NOMO-1 treated with DMSO at 0.1 percent for 48 hours (cell line): ENCODE data around the gene LAMB1.

Experiments used
- DNase-seq: peaks from one replicate; lab custom pipeline; 2025; ENCODE audit not compliant: unreplicated experiment; lab: John Stamatoyannopoulos, UW

The LAMB1 gene

GRCh38 chr7:108018668-108019067 lies 15.7 kb upstream of the LAMB1 start:
- no peak for DNase-seq

GRCh38 chr7:108017776-108018151 lies 14.8 kb upstream of the LAMB1 start:
- DNase-seq = no peak

- no peak for DNase-seq
Observed at GRCh38 chr7:108016841-108017775, 14.1 kb upstream of the LAMB1 start.

GRCh38 chr7:108015740-108016139 lies 12.8 kb upstream of the LAMB1 start:
- DNase-seq = no peak

- DNase-seq = no peak
Observed at GRCh38 chr7:108014747-108015682, 12.1 kb upstream of the LAMB1 start.

- no peak for DNase-seq
Observed at GRCh38 chr7:108014215-108014614, 11.3 kb upstream of the LAMB1 start.

GRCh38 chr7:108012499-108013430 lies 9.8 kb upstream of the LAMB1 start:
- DNase-seq = peak; percentile 55

- DNase-seq = no peak
Observed at GRCh38 chr7:108010377-108010776, 7.4 kb upstream of the LAMB1 start.

GRCh38 chr7:108009873-108010272 lies 6.9 kb upstream of the LAMB1 start:
- no peak for DNase-seq

- no peak for DNase-seq
Observed at GRCh38 chr7:108008827-108009226, 5.9 kb upstream of the LAMB1 start.

- DNase-seq = no peak
Observed at GRCh38 chr7:108008240-108008639, 5.3 kb upstream of the LAMB1 start.

- no peak for DNase-seq
Observed at GRCh38 chr7:108007762-108008161, 4.8 kb upstream of the LAMB1 start.

- DNase-seq = no peak
Observed at GRCh38 chr7:108007261-108007660, 4.3 kb upstream of the LAMB1 start.

GRCh38 chr7:108004220-108005142 lies 1.5 kb upstream of the LAMB1 start:
- no peak for DNase-seq

- DNase-seq = no peak
Observed at GRCh38 chr7:108003599-108003935, 606 bp upstream of the LAMB1 start.

GRCh38 chr7:108001764-108002725 lies 916 bp downstream of the LAMB1 start:
- DNase-seq = no peak

GRCh38 chr7:108000875-108001763 lies 1.8 kb downstream of the LAMB1 start:
- DNase-seq = no peak
